HepG2 (cell line): ENCODE results near the gene PTPN2. TPM values are rescaled to one million over a fixed set of nuclear protein-coding genes. Genes with fewer than 3 reads are reported as not detected.

Experiments
- ATAC-seq: fragments of 200-7000 bp; cut with Tn5 transposase; 3 replicates; pipeline ENCODE4 v1.9.1; 2020; ENCODE audit warnings: mild to moderate bottlenecking, moderate library complexity
- BruUV-seq: library from RNA; stranded (reverse); fragments of 400-500 nt; replicated peaks from 2 replicates; lab custom pipeline; 2021; lab: Mats Ljungman, UMichigan
- CTCF ChIA-PET: fragments of 300-600 bp; formaldehyde crosslinking; extraction: SDS; loops from one replicate; lab custom pipeline; 2021; ENCODE audit warnings: low total read pairs, inconsistent platforms, low intra/inter-chr PET ratio; lab: Yijun Ruan, JAX
- POLR2A ChIA-PET: fragments of 350-600 bp; sonication (Branson Sonifier 250); formaldehyde crosslinking; loops from one replicate; lab custom pipeline; 2020; ENCODE audit warnings: antibody characterized with exemption, inconsistent platforms; lab: Yijun Ruan, JAX
- DNase-seq: peaks from one replicate; pipeline ENCODE4 v3.0.0-alpha.2; 2015; ENCODE audit warnings: low spot score
- FAIRE-seq: peaks from 3 replicates; lab custom pipeline; 2011; peaks lifted over from hg19 to GRCh38; lab: Jason Lieb, UNC
- H2AFZ ChIP-seq: one replicate; pipeline ENCODE4 v1.6.1; 2011; ENCODE audit warnings: low read length, inconsistent platforms
- H3K27ac ChIP-seq: fragments of 300-600 bp; 3 replicates; pipeline ENCODE4 v1.8.0; 2011; ENCODE audit warnings: mixed run types, mild to moderate bottlenecking, mixed read lengths, low read length, inconsistent platforms; ENCODE audit not compliant: insufficient read depth; ENCODE audit errors: extremely low read length
- H3K27me3 ChIP-seq, 2 experiments: fragments of 200-600 bp in 1 of 2; 2 replicates in 1 of 2; 3 replicates in 1 of 2; pipeline versions ENCODE4 v1.6.0 to v1.8.0; 2011; ENCODE audit warnings: low read length in 2 of 2, mild to moderate bottlenecking in 2 of 2, moderate library complexity in 2 of 2, inconsistent platforms in 1 of 2; ENCODE audit not compliant: insufficient read depth in 2 of 2, control insufficient read depth in 1 of 2
- H3K36me3 ChIP-seq, 2 experiments: fragments of 200-600 bp in 1 of 2; replicated peaks in 1 of 2; 2 replicates in 1 of 2; 3 replicates in 1 of 2; pipeline versions ENCODE4 v1.5.1 to v1.8.0; 2011; ENCODE audit warnings: low read length in 2 of 2, inconsistent platforms in 1 of 2; ENCODE audit not compliant: insufficient read depth in 2 of 2, control insufficient read depth in 1 of 2
- H3K4me1 ChIP-seq: 2 replicates; pipeline ENCODE4 v1.5.1; 2012; ENCODE audit warnings: low read length, inconsistent platforms; ENCODE audit not compliant: insufficient read depth
- H3K4me2 ChIP-seq: 2 replicates; pipeline ENCODE4 v1.6.0; 2011; ENCODE audit warnings: low read depth, low read length, inconsistent platforms
- H3K4me3 ChIP-seq, 3 experiments: fragments of 200-600 bp in 1 of 3; sonication (generic), shearing (Covaris generic) in 1 of 3; replicated peaks in 1 of 3; 2 replicates each; pipeline ENCODE4 v1.5.1; 2011 to 2016; ENCODE audit warnings: low read length in 3 of 3, inconsistent platforms in 2 of 3, low read depth in 2 of 3, mild to moderate bottlenecking in 2 of 3, control low read depth in 1 of 3, mixed read lengths in 1 of 3; ENCODE audit not compliant: insufficient read depth in 1 of 3
- H3K79me2 ChIP-seq: one replicate; pipeline ENCODE4 v1.6.1; 2011; ENCODE audit warnings: low read length, inconsistent platforms; ENCODE audit not compliant: insufficient read depth
- H3K9ac ChIP-seq: 2 replicates; pipeline ENCODE4 v1.6.0; 2011; ENCODE audit warnings: mild to moderate bottlenecking, low read depth, low read length, inconsistent platforms; ENCODE audit not compliant: insufficient read depth
- H3K9me3 ChIP-seq: 2 replicates; pipeline ENCODE4 v1.5.1; 2012; ENCODE audit warnings: mild to moderate bottlenecking, low read length
- H4K20me1 ChIP-seq: 2 replicates; pipeline ENCODE4 v1.6.0; 2011; ENCODE audit warnings: inconsistent platforms, mild to moderate bottlenecking, low read length, moderate library complexity; ENCODE audit not compliant: insufficient read depth
- ATF3 ChIP-seq: sonication (generic); formaldehyde crosslinking; IDR thresholded peaks from 2 replicates; pipeline ENCODE4 v1.4.0; 2020; ENCODE audit warnings: missing genetic modification reagents
- CREB1 ChIP-seq, 2 experiments: fragments of 450-650 bp in 1 of 2; IDR thresholded peaks; 2 replicates each; pipeline ENCODE4 v1.6.1; 2016 to 2017; ENCODE audit warnings: control low read depth in 1 of 2, mild to moderate bottlenecking in 1 of 2, missing compliant biosample characterization in 1 of 2, missing genetic modification characterization in 1 of 2
- ELF1 ChIP-seq: sonication (generic); formaldehyde crosslinking; IDR thresholded peaks from 2 replicates; pipeline ENCODE4 v1.4.0; 2020; ENCODE audit warnings: missing genetic modification reagents
- FIP1L1 ChIP-seq: fragments of 200-400 bp; formaldehyde crosslinking; IDR thresholded peaks from 2 replicates; pipeline ENCODE4 v1.6.1; 2018; ENCODE audit warnings: low read depth, mild to moderate bottlenecking, low read length, moderate library complexity, borderline replicate concordance; ENCODE audit not compliant: insufficient read depth
- FOXA3 ChIP-seq: IDR thresholded peaks from 2 replicates; pipeline ENCODE4 v1.6.1; 2016; ENCODE audit warnings: missing genetic modification reagents, missing compliant biosample characterization
- MTF1 ChIP-seq: sonication (generic); formaldehyde crosslinking; IDR thresholded peaks from 2 replicates; pipeline ENCODE4 v1.5.0; 2020; ENCODE audit warnings: missing genetic modification reagents
- NR2F6 ChIP-seq, 2 experiments: IDR thresholded peaks; 2 replicates each; pipeline ENCODE4 v1.6.1; 2016; ENCODE audit warnings: antibody characterized with exemption in 1 of 2, mild to moderate bottlenecking in 1 of 2
- PATZ1 ChIP-seq: sonication (generic); formaldehyde crosslinking; IDR thresholded peaks from 2 replicates; pipeline ENCODE4 v1.4.0; 2020; ENCODE audit warnings: missing genetic modification reagents
- PAXIP1 ChIP-seq: sonication (generic); formaldehyde crosslinking; conservative IDR thresholded peaks from 2 replicates; pipeline ENCODE4 v1.4.0; 2020; ENCODE audit warnings: mild to moderate bottlenecking, missing genetic modification reagents, moderate library complexity
- PLSCR1 ChIP-seq: sonication (generic); formaldehyde crosslinking; IDR thresholded peaks from 2 replicates; pipeline ENCODE4 v1.5.0; 2020; ENCODE audit warnings: missing genetic modification reagents, mild to moderate bottlenecking, borderline replicate concordance
- TIGD3 ChIP-seq: sonication (generic); formaldehyde crosslinking; IDR thresholded peaks from 2 replicates; pipeline ENCODE4 v1.5.1; 2020; ENCODE audit warnings: mild to moderate bottlenecking, missing genetic modification reagents, borderline replicate concordance
- TP53 ChIP-seq: sonication (generic); formaldehyde crosslinking; conservative IDR thresholded peaks from 2 replicates; pipeline ENCODE4 v1.4.0; 2020; ENCODE audit warnings: missing genetic modification reagents
- ZNF468 ChIP-seq: sonication (generic); formaldehyde crosslinking; IDR thresholded peaks from 2 replicates; pipeline ENCODE4 v1.8.0; 2022; ENCODE audit warnings: mild to moderate bottlenecking, moderate library complexity, missing genetic modification reagents
- ZNF543 ChIP-seq: sonication (generic); formaldehyde crosslinking; IDR thresholded peaks from 2 replicates; pipeline ENCODE4 v1.4.0; 2020; ENCODE audit warnings: mild to moderate bottlenecking, missing genetic modification reagents
- ZNF747 ChIP-seq: sonication (generic); formaldehyde crosslinking; IDR thresholded peaks from 2 replicates; pipeline ENCODE4 v1.8.1; 2023; ENCODE audit warnings: missing genetic modification reagents, mild to moderate bottlenecking, borderline replicate concordance
- WGBS: methylation state at CpG from one replicate; pipeline ENCODE4 v1.1.6; 2017; ENCODE audit warnings: low lambda C conversion rate; 5-methylcytosine and 5-hydroxymethylcytosine counted together
- in situ Hi-C: cut with HindIII; loops from 2 replicates; pipeline ENCODE4 v1.10.0; 2017; ENCODE audit warnings: low pct_unique_long_range_greater_than_20kb; ENCODE audit not compliant: extremely low pct_ligation_motif_present
- intact Hi-C: fragments of 100-400 bp; cut with micrococcal nuclease; formaldehyde crosslinking; loops from one replicate; pipeline ENCODE4 v1.10.0; 2022; ENCODE audit not compliant: unreplicated experiment
- polyA plus RNA-seq, 8 experiments: library from polyadenylated mRNA; depleted of rRNA in 3 of 8; stranded (reverse) in 7 of 8; unstranded in 1 of 8; fragments of >200 nt; fragmentation: Illumina TruSeq in 4 of 8; extraction: Trizol in 4 of 8; gene quantifications; 2 replicates each; pipeline versions ENCODE4 v1.2.1 to v1.2.3, GENCODE V29; 2011 to 2016; ENCODE audit warnings: low read depth in 4 of 8, missing spikeins in 1 of 8, mixed read lengths in 1 of 8; ENCODE audit not compliant: insufficient read depth in 1 of 8
- total RNA-seq, 5 experiments: library from RNA; depleted of rRNA; stranded (reverse); fragments of >200 nt; fragmentation: Illumina TruSeq; extraction: Trizol; gene quantifications; 2 replicates each; pipeline ENCODE4 v1.2.3, GENCODE V29; 2016; ENCODE audit warnings: low read depth in 1 of 5

The PTPN2 gene
- total and polyA plus RNA-seq, 2 of the 13 experiments (the other 11 are each of a cell fraction or from before 2014, with no cell fraction given): 24.9 to 41.5 TPM

- Histone ChIP-seq H3K79me2 (peaks cover 12% of the 10 kb centered on the region), H3K4me2 (peak overlapping the region; percentile 71), H2AFZ (peak overlapping the region; percentile 31), H4K20me1 (no peaks in the 10 kb centered on the region), H3K4me3 (peak overlapping the region in 2 of 3 experiments; percentile 23 to 37; a peak in 4 of 6 replicates), H3K27me3 (no peaks in the 10 kb centered on the region), H3K27ac (peak overlapping the region; percentile 85), H3K36me3 (peaks cover 7 to 26% of the 10 kb centered on the region in 2 experiments), H3K9ac (peak overlapping the region; percentile 55), H3K9me3 (no peaks in the 10 kb centered on the region), H3K4me1 (peaks cover 24% of the 10 kb centered on the region)
- WGBS: 15% methylated on average over 4 of the region's 4 CpGs
- no TSS peak for BruUV-seq
- intact Hi-C loops (loop anchor here (1.0 to 10.0 kb wide), 2 partner anchors 53 to 108 kb away; no protein-coding TSS in a partner anchor), in situ Hi-C loops (no loop called here)
- FAIRE-seq: peak; percentile 55
- CTCF ChIA-PET: no interaction called here
- POLR2A ChIA-PET: interaction anchor here (0.8 to 1.5 kb wide), 2 partner anchors 45 to 461 kb away, joined by 3 to 12 read pairs; partner anchors contain the start of gene PTPN2
- peak; percentile 98 for ATAC-seq
- peak; percentile 90 for DNase-seq
- TF ChIP-seq PAXIP1 (peak; percentile 48; the same call in 1 of the 2 replicates), PLSCR1 (no peak), CREB1 (IDR thresholded peaks at IDR 0.05) (no peak), CREB1 (CRISPR knock-in tag; IDR thresholded peaks at IDR 0.05) (0 out of 2 replicates have a peak, but pooled peaks have one; percentile 33), FIP1L1 (no peak), ZNF543 (CRISPR knock-in tag) (no peak), FOXA3 (CRISPR knock-in tag) (peak; percentile 22; the same call in 1 of the 2 replicates), ZNF468 (CRISPR knock-in tag) (no peak), ZNF747 (no peak), ATF3 (CRISPR knock-in tag) (no peak), ELF1 (CRISPR knock-in tag) (peak; percentile 43; the same call in 1 of the 2 replicates), TIGD3 (no peak), NR2F6 (IDR thresholded peaks at IDR 0.05) (no peak), NR2F6 (CRISPR knock-in tag; IDR thresholded peaks at IDR 0.05) (0 out of 2 replicates have a peak, but pooled peaks have one; percentile 25), PATZ1 (CRISPR knock-in tag) (peak; percentile 42; the same call in 1 of the 2 replicates), TP53 (CRISPR knock-in tag) (no peak), MTF1 (CRISPR knock-in tag) (no peak)
Measured at GRCh38 chr18:12838178-12838634, 45.8 kb downstream of the PTPN2 start.
